Retinal pigment epithelial cell (primary cell): ENCODE data around the gene PIM1.
"Not testable (repeated sequence)": the region's sequence is repeated elsewhere in the genome, so short reads cannot be mapped to it uniquely, and the experiment has no call there.

Experiments
- DNase-seq: peaks from one replicate; pipeline ENCODE4 v3.0.0-alpha.2; 2010; ENCODE audit warnings: low read depth
- H3K4me3 ChIP-seq: 2 replicates; pipeline ENCODE4 v1.5.1; 2011; ENCODE audit warnings: mild to moderate bottlenecking, low read length, control low read depth, moderate library complexity
- TF ChIP-seq, protein P1 (sequence below): conservative IDR thresholded peaks from 2 replicates; pipeline ENCODE4 v1.5.1; 2011; ENCODE audit warnings: low read depth, low read length, control low read depth, inconsistent platforms

Gene PIM1

DNA sequence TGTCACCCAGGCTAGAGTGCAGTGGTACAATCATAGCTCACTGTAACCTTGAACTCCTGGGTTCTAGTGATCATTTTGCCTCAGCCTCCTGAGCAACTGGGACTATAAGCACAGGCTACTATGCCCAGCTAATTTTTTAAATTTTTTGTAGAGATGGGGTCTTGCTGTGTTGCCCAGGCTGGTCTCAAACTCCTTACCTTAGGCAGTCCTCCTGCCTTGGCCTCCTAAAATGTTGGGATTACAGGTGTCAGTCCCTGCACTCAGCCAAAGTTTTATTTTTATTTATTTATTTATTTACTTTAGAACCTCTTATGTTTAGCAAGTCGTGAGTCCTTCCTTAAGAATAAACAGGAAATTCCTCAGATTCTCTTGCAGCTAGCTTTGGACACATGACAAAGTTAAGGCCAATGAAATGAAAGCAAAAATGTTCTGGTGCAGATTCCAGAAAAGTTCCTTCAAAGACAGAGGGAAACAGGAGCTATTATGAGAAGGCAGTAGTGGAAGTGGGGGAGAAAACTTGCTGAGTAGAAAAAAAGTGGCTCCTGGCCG, 19.1 kb downstream of the PIM1 start:
- DNase-seq, result no peak
- TF ChIP-seq, protein P1, sequence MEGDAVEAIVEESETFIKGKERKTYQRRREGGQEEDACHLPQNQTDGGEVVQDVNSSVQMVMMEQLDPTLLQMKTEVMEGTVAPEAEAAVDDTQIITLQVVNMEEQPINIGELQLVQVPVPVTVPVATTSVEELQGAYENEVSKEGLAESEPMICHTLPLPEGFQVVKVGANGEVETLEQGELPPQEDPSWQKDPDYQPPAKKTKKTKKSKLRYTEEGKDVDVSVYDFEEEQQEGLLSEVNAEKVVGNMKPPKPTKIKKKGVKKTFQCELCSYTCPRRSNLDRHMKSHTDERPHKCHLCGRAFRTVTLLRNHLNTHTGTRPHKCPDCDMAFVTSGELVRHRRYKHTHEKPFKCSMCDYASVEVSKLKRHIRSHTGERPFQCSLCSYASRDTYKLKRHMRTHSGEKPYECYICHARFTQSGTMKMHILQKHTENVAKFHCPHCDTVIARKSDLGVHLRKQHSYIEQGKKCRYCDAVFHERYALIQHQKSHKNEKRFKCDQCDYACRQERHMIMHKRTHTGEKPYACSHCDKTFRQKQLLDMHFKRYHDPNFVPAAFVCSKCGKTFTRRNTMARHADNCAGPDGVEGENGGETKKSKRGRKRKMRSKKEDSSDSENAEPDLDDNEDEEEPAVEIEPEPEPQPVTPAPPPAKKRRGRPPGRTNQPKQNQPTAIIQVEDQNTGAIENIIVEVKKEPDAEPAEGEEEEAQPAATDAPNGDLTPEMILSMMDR, result no peak
- H3K4me3 ChIP-seq, result no peak overlapping the region

DNA sequence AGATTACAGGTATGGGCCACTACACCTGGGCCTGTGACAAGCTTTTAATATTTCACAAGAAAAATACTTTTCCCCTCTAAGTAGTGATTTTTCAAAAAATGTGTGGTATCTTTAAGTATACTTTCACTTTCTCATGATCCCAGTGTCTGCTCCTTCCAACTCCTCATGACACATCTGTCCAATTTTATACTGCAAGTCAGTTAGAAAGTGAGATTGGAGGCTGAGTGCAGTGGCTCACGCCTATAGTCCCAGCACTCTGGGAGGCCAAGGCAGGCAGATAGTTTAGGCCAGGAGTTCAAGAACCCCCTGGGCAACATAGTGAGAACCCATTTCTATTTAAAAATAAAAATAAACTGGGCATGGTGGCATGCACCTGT, 20.2 kb downstream of the PIM1 start:
- TF ChIP-seq, protein P1, result no peak
- no peak overlapping the region for H3K4me3 ChIP-seq
- DNase-seq, result no peak

DNA sequence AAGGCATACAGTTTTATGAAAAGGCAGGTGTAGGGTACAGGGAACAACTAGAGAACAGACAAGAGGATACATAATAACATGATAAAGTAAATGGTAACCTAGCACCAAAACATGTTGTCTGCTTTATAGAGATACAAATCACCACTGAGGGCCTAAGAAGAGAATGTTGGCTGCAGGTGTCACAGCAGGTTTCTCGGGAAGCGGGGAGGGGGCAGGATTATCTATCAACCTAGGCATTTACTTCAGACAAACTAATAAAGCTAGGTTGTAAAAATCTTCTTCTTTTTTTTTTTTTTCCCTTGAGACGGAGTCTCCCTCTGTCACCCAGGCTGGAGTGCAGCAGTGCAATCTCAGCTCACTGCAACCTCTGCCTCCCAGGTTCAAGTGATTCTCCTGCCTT, 22.7 kb downstream of the PIM1 start:
- TF ChIP-seq, protein P1, result no peak
- H3K4me3 ChIP-seq, result no peak overlapping the region

DNA sequence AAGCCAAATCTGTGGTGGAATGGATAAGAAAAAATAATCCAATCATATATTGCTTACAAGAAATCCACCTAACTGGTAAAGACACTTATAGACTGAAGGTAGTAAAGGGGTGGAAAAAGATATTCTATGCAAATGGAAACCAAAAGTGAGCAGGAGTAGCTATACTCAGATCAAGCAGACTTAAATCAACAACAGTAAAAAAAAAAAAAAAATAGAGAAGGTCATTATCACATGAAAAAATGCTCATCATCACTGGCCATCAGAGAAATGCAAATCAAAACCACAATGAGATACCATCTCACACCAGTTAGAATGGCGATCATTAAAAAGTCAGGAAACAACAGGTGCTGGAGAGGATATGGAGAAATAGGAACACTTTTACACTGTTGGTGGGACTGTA, 24.9 kb downstream of the PIM1 start:
- H3K4me3 ChIP-seq, DNase-seq: not testable (repeated sequence)

More for the DNA sequence above, 22.7 kb downstream of the PIM1 start:
- DNase-seq, result no peak

DNA sequence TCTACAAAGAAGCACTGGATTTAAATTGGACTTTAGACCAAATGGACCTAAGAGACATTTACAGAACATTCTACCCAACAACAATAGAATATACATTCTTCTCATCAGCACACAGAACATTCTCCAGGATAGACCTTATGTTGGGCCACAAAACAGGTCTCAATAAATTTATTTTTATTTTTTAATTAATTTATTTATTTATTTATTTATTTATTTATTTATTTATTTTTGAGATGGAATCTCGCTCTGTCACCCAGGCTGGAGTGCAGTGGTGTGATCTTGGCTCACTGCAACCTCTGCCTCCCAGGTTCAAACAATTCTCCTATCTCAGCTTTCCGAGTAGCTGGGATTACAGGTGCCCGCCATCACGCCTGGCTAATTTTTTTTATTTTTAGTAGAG, 26.5 kb downstream of the PIM1 start:
- H3K4me3 ChIP-seq, DNase-seq: not testable (repeated sequence)

DNA sequence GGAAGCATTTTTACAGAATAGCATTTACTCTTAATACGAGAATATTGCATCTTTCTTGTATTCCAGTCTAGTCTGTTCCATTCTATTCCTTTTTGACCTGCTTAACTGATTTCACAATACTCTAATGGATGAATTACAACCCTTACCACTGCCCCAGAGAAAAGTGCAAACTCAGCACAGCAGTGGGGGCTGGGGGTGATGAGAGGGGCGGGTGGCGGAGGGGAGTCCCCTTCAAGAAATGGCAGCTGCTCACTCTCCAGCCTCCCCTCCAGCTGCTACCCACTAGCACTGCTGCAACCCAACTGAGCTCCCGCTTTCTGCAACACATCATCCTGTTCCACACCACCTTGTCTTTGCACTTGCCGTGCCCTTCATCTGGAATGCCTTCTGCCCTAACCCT, 30.1 kb downstream of the PIM1 start:
- TF ChIP-seq, protein P1, result no peak

DNA sequence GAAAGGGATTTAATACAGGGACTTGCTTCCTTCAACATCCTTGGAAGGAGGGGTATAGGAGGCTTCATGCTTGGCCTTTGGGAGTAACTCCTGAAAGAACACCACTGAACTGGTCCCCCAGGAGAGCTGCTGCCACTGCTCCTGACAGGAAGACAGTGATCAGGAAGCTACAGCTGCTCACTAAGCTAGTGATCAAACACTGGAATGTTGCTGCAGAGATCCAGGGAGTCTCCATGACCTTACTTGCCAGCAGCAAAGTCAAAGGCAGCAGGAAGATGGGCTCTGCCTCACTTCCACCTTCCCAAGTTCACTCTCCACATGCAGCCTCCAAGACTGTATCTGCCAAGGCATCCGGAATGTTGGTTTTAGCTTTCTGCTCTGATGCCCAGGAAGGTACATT, 31.8 kb downstream of the PIM1 start:
- no peak for DNase-seq
- H3K4me3 ChIP-seq, result no peak overlapping the region
- TF ChIP-seq, protein P1, result no peak

More for the DNA sequence above, 30.1 kb downstream of the PIM1 start:
- DNase-seq, result no peak
- no peak overlapping the region for H3K4me3 ChIP-seq

DNA sequence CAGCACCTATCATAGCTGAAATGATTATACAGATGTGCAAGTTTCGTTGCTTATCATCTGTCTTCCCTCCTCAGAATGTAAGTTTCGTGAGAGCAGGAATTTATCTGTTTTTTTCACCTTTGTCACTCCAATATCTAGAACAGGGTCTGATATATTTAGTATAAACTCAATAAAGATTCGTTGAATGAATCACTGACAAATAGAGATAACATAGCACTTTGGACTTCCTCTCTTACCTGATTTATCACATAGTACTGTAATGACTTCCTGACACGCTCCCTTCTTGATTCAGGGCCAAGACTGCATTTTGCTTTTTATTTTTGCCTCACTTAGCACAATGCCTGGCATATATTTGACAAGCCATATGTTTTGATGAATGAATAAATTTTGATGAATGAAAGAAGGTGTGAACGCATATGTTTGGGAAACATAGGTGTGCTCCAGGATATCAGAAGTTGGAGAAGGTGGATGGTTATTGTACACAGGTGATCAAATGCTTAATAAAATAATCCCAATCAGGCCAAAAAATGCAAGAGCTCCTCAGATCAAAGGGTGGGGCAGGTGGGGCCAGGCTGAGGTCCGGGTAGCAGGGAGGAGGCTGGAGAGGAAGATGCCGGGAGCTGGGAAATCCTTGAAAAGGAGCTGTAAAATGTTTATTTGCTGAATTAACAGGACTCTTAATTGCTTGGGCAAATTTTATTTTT, 33.0 kb downstream of the PIM1 start:
- TF ChIP-seq, protein P1, result no peak
- no peak for DNase-seq
- no peak overlapping the region for H3K4me3 ChIP-seq
